Mesendoderm (in vitro differentiated cells): Measurements from ENCODE around the gene RUFY4.

ENCODE experiments used
- DNase-seq: peaks from one replicate; pipeline ENCODE4 v3.0.0; 2013
- H2AK5ac ChIP-seq: 2 replicates; pipeline ENCODE4 v1.6.1; 2013; ENCODE audit warnings: low read length, inconsistent platforms
- H2BK120ac ChIP-seq: 2 replicates; pipeline ENCODE4 v1.6.1; 2013; ENCODE audit warnings: low read depth, mild to moderate bottlenecking, low read length, moderate library complexity, mixed read lengths
- H2BK15ac ChIP-seq: replicated peaks from 2 replicates; pipeline ENCODE4 v1.6.1; 2013; ENCODE audit warnings: low read depth, mild to moderate bottlenecking, moderate library complexity
- H2BK5ac ChIP-seq: 2 replicates; pipeline ENCODE4 v1.6.1; 2013; ENCODE audit warnings: low read length, inconsistent platforms
- H3K18ac ChIP-seq: 2 replicates; pipeline ENCODE4 v1.6.1; 2013; ENCODE audit warnings: mild to moderate bottlenecking, low read length, mixed read lengths
- H3K23ac ChIP-seq: one replicate; pipeline ENCODE4 v1.6.1; 2013; ENCODE audit warnings: low read length
- H3K27ac ChIP-seq: 2 replicates; pipeline ENCODE4 v1.5.1; 2013; ENCODE audit warnings: low read depth, mild to moderate bottlenecking, inconsistent platforms, low read length, moderate library complexity
- H3K27me3 ChIP-seq: 2 replicates; pipeline ENCODE4 v1.6.1; 2013; ENCODE audit warnings: low read length, control low read depth, mild to moderate bottlenecking, inconsistent platforms; ENCODE audit not compliant: insufficient read depth, poor library complexity
- H3K36me3 ChIP-seq: 2 replicates; pipeline ENCODE4 v1.6.1; 2013; ENCODE audit warnings: low read length, inconsistent platforms; ENCODE audit not compliant: control insufficient read depth, insufficient read depth
- H3K4ac ChIP-seq: one replicate; pipeline ENCODE4 v1.6.1; 2013; ENCODE audit warnings: low read depth, mild to moderate bottlenecking, low read length, moderate library complexity
- H3K4me1 ChIP-seq: 2 replicates; pipeline ENCODE4 v1.6.1; 2013; ENCODE audit warnings: low read depth, low read length, inconsistent platforms; ENCODE audit not compliant: control insufficient read depth
- H3K4me2 ChIP-seq: 2 replicates; pipeline ENCODE4 v1.6.1; 2013; ENCODE audit warnings: low read length
- H3K4me3 ChIP-seq: 2 replicates; pipeline ENCODE4 v1.5.1; 2013; ENCODE audit warnings: mild to moderate bottlenecking, low read length
- H3K56ac ChIP-seq: one replicate; pipeline ENCODE4 v1.6.1; 2013; ENCODE audit warnings: low read length
- H3K79me1 ChIP-seq: 2 replicates; pipeline ENCODE4 v1.6.1; 2013; ENCODE audit warnings: low read length, inconsistent platforms
- H3K79me2 ChIP-seq: 2 replicates; pipeline ENCODE4 v1.6.1; 2013; ENCODE audit warnings: mild to moderate bottlenecking, low read length; ENCODE audit not compliant: control insufficient read depth, insufficient read depth
- H3K9ac ChIP-seq: 2 replicates; pipeline ENCODE4 v1.6.1; 2013; ENCODE audit warnings: low read length, inconsistent platforms
- H4K5ac ChIP-seq: one replicate; pipeline ENCODE4 v1.6.1; 2013; ENCODE audit warnings: low read length
- H4K8ac ChIP-seq: one replicate; pipeline ENCODE4 v1.6.1; 2013; ENCODE audit warnings: low read depth, mild to moderate bottlenecking, control low read depth, low read length, moderate library complexity
- WGBS: extraction: QIAGEN DNeasy Blood & Tissue Kit; methylation state at CpG from one replicate; pipeline ENCODE4 v1.1.7; 2013; ENCODE audit warnings: low lambda C conversion rate, missing lambda C conversion rate; ENCODE audit not compliant: insufficient coverage; ENCODE audit errors: extremely low coverage; 5-methylcytosine and 5-hydroxymethylcytosine counted together

RUFY4 gene

DNA sequence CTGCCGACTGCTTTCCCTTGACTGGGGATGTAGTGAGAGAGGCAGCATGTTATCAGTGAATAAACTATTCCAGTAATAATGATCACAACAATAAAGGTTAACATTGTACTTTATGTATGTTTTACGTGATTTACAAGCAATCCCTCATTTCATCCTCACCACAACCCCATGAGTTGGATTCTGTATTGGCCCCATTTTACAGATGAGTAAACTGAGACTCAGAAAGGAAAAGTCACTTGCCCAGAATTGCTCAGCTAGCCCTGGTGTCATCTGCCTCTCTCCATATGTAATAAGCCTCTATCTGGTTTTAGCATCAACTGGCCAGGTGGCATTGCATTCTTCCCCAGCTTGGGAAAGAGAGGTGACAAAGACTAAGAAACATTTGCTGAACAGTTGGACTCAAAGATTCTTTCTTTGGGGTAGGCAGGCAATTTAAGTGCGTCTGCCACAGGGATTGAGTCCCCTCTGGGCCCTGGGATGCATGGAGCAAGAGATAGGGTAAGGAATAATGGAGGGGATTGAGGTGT lies 58.9 kb downstream of the RUFY4 start:
- DNase-seq = no peak
- Histone ChIP-seq H3K4me2 (no peak overlapping the region), H2BK120ac (no peak overlapping the region), H3K4ac (no peak overlapping the region), H3K23ac (no peak overlapping the region), H3K79me2 (no peaks in the 10 kb centered on the region), H3K27ac (no peak overlapping the region), H3K27me3 (no peaks in the 10 kb centered on the region), H4K5ac (no peak overlapping the region), H3K36me3 (no peaks in the 10 kb centered on the region), H3K18ac (no peak overlapping the region), H2AK5ac (no peak overlapping the region), H3K56ac (no peak overlapping the region), H3K79me1 (no peaks in the 10 kb centered on the region), H2BK5ac (no peak overlapping the region), H3K4me1 (no peaks in the 10 kb centered on the region), H3K9ac (no peak overlapping the region), H4K8ac (no peak overlapping the region), H2BK15ac (no peak overlapping the region), H3K4me3 (no peak overlapping the region)
- no CpG with 5 or more reads among the region's 3 CpGs for WGBS

DNA sequence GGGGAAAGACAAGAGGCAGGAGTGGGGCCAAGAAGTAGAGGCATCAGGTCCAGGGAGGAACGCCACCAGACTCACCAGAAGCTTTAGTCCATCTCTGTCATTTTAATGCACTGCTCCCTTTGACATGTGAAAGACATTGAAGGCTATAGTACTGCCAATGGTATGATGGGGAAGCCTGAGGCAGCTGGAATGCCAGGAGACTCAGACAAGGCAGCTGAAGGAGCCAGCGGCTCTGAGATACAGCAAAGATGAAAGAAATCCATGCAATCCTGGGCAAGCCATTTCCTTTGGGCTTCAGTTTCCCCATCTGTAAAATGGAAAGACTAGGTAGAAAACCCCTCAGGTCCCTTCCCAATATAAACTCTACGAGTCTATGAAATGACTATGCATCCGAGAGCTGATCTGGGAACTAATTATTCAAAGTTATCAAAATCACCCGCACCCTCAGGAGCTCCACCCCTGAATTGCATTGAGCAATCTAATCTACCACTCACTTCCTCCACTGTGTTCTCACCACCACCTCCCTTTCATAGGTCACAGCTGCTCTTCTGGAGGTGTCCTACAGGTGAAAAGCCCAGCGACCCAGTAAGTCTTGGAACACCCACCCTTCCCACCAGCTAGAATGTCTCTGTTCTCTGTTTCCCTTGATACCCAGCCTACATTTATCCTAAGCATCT lies 59.9 kb downstream of the RUFY4 start:
- Histone ChIP-seq H2BK120ac (no peak overlapping the region), H3K79me1 (no peaks in the 10 kb centered on the region), H3K56ac (no peak overlapping the region), H2BK5ac (no peak overlapping the region), H3K18ac (no peak overlapping the region), H3K4ac (no peak overlapping the region), H3K27ac (no peak overlapping the region), H2BK15ac (no peak overlapping the region), H3K9ac (no peak overlapping the region), H2AK5ac (no peak overlapping the region), H4K8ac (no peak overlapping the region), H3K27me3 (no peaks in the 10 kb centered on the region), H3K4me1 (no peaks in the 10 kb centered on the region), H3K4me3 (no peak overlapping the region), H3K36me3 (no peaks in the 10 kb centered on the region), H3K23ac (no peak overlapping the region), H4K5ac (no peak overlapping the region), H3K79me2 (no peaks in the 10 kb centered on the region), H3K4me2 (no peak overlapping the region)
- DNase-seq = no peak
- no CpG with 5 or more reads among the region's 6 CpGs for WGBS

DNA sequence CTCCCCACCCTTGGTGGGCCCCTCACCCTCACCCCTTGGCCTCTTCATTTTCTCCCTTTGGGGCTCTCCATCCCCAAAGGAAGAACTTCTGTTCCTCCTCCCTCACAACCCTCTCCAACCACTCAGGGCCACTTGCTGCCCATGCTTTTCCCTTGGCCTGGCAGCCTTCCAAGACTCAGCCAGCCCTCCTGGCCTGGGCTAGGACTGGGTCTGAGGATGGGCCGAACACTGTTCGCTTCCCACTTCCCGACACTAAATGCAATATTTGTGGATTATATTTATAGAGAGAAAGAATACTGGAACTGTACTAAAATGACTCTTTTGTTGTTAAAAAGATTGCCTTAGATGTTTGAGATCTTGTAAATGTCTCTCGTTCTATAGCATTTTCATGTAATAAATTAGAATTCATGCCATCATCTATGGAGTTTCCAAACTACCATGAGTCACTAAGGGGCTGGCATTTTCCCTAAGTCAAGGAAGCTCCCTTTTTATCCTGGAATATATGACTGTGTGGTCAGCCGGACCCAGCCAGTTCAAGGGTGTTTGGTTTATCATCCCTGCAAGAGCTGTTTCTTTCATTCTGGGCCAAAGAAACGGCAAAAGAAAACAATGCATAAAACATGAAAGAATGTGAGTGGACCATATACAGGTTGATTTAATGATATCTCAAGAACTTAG lies 60.5 kb downstream of the RUFY4 start:
- Histone ChIP-seq H3K23ac (no peak overlapping the region), H2BK120ac (no peak overlapping the region), H4K8ac (no peak overlapping the region), H3K4me1 (no peaks in the 10 kb centered on the region), H3K9ac (no peak overlapping the region), H3K4me2 (no peak overlapping the region), H3K18ac (no peak overlapping the region), H2BK5ac (no peak overlapping the region), H3K27me3 (no peaks in the 10 kb centered on the region), H3K4me3 (no peak overlapping the region), H3K79me2 (no peaks in the 10 kb centered on the region), H4K5ac (no peak overlapping the region), H3K36me3 (no peaks in the 10 kb centered on the region), H2BK15ac (no peak overlapping the region), H3K27ac (no peak overlapping the region), H2AK5ac (no peak overlapping the region), H3K56ac (no peak overlapping the region), H3K79me1 (no peaks in the 10 kb centered on the region), H3K4ac (no peak overlapping the region)
- no peak for DNase-seq
- no CpG with 5 or more reads among the region's 6 CpGs for WGBS

DNA sequence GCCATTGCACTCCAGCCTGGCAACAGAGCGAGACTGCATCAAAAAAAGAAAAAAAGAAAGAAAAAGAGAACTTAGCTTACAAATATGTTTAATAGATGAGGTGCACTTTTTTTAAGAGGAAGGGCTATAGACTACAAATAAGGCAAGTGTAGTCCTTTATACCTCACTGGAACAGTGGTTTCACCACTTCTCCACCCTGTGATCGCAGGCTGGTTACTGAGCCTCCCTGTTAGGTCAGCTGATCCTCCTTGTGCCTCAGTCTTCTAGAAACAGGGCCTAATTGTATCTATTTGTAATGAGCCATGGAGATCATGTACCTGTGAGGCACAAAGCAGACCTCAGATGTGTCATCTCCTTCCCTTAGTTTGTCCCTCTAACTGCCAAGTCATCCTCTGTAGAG lies 61.3 kb downstream of the RUFY4 start:
- no peak for DNase-seq
- Histone ChIP-seq H3K27me3 (no peaks in the 10 kb centered on the region), H4K8ac (no peak overlapping the region), H2AK5ac (no peak overlapping the region), H3K9ac (no peak overlapping the region), H3K79me2 (no peaks in the 10 kb centered on the region), H3K79me1 (no peaks in the 10 kb centered on the region), H2BK15ac (no peak overlapping the region), H4K5ac (no peak overlapping the region), H2BK5ac (no peak overlapping the region), H2BK120ac (no peak overlapping the region), H3K36me3 (no peaks in the 10 kb centered on the region), H3K4me1 (no peaks in the 10 kb centered on the region), H3K27ac (no peak overlapping the region), H3K23ac (no peak overlapping the region), H3K4ac (no peak overlapping the region), H3K4me3 (no peak overlapping the region), H3K56ac (no peak overlapping the region), H3K4me2 (no peak overlapping the region), H3K18ac (no peak overlapping the region)
- WGBS = no CpG with 5 or more reads among the region's 2 CpGs

DNA sequence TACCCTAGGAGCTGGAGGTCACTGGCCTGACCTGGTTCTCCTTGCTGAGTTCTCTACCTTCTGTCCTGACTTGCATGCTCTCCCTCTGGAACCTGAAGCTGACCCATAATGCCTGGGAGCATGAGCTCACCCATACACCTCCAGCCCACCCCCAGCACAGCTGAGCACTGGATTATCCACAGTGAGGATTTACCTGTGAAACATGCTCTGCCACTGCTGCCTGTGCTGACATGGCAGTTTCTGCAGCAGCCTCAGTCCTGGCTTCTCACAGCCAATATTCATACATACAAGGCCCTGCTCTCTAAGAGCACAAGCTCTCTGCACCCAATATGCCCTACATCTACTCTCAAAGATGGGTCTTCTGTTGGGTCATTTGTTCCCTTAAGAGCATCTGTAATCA lies 61.8 kb downstream of the RUFY4 start:
- Histone ChIP-seq H2BK5ac (no peak overlapping the region), H4K8ac (no peak overlapping the region), H3K4me1 (no peaks in the 10 kb centered on the region), H3K4me2 (no peak overlapping the region), H3K27me3 (no peaks in the 10 kb centered on the region), H3K36me3 (no peaks in the 10 kb centered on the region), H3K56ac (no peak overlapping the region), H2BK15ac (no peak overlapping the region), H3K18ac (no peak overlapping the region), H2BK120ac (no peak overlapping the region), H4K5ac (no peak overlapping the region), H2AK5ac (no peak overlapping the region), H3K9ac (no peak overlapping the region), H3K4me3 (no peak overlapping the region), H3K79me1 (no peaks in the 10 kb centered on the region), H3K79me2 (no peaks in the 10 kb centered on the region), H3K23ac (no peak overlapping the region), H3K27ac (no peak overlapping the region), H3K4ac (no peak overlapping the region)
- no peak for DNase-seq
